Activated T-helper 1 cell treated with anti-CD3 and anti-CD28 coated beads, Interleukin-2, amount 50 U/mL, for 16 hours (primary cell): ENCODE results near the gene CSF3R.
"Not testable (repeated sequence)": the region's sequence is repeated elsewhere in the genome, so short reads cannot be mapped to it uniquely, and the experiment has no call there.

Experiments
- DNase-seq, 2 donors: peaks; one replicate each; pipeline ENCODE4 v3.0.0-alpha.2; 2020; ENCODE audit warnings: low read depth in 1 of 2, low spot score in 1 of 2

The CSF3R gene

DNA sequence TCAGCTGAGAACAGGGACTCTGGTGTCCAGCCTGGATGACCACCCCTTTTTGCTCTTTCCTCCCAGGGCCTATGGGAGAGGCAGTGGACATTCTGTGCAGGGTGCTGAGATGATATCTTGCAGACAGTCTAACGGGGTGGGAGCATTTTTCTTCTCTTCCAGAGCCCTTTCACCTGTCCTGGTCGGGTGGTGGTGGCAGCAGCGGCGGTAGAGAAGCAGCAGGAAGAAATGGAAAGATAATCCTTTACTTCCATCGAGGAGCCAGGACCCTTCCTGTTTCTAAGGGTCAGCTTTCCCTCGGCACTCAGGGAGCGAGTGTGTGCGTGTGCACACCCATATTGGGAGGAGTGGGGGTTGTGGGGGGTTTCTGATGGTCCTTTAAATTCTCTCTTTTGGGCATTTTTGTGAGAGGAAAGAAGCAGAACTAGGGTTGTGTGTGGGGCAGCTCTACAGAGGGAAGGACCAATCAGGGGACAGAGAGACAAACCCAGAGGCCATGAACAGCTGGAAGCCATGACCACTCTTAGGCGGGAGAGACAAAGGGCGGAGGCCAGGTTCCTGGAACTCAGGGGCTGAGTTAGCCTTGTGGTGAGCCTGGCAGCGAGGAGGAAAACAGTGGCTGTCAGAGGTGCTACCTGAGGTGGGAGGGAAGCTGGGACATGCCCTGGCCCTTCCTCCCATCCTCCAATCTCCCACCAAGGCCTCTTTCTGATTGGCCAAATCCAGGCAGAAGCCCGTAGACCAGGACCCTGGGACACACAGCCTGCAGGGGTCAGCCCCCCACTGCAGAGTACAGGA lies 31.2 kb upstream of the CSF3R start:
- no peak for DNase-seq

DNA sequence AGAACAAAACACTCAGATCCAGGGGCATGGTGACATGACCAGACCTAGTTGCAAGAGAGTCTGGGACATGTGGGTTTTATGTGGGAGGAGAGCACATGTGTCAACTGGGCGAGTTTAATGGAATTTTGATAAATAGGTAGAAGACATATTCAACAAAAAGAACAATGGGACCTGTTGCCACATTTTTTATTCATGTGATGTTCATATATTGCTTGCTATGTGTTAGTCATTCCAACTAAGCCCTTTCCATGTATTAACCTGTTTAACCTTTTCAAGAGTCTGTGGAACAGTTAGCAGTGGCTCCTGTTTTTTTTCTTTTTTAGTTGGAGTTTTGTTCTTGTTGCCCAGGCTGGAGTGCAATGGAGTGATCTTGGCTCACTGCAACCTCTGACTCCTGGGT lies 30.1 kb upstream of the CSF3R start:
- no peak for DNase-seq

DNA sequence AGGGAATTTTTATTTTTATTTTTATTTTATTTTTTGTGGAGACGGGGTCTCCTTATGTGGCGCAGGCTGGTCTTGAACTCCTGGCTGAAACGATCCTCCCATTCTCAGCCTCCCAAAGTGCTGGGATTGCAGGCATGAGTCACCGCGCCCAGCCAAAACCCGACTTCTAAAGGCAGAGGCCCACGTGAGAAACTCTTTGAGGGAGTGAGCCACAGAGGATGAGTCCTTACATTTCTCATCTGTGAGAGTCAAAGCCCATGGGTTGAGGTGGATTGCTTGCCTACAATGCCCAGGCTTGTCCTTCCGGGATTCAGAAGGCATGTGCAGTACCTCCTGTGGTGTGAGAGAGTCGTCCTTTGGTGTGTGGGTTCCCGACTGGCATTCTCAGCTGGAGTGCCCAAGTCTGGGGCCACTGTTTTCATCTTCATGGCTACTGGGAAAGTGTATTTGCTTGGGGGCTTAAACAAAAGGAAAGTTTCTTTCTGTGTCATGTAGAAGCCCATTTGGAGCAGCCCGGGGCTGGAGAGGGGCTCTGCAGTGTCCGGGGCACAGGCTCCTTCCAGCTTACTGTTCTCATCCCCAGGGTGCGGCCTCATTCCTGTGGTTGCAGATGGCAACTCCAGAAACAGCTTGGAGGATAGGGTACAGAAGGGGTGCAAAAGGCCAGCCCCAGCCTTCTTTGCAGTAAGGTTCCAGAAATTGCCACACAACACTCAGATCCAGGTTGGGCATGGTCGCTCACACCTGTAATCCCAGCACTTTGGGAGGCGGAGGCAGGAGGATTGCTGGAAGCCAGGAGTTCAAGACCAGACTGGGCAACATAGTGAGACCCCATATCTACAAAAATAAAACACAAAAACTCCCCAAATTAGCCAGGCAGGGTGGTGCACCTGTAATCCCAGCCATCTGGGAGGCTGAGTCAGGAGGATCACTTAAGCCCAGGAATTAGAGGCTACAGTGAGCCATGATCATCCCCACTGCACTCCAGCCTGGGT lies 29.4 kb upstream of the CSF3R start:
- no peak for DNase-seq

DNA sequence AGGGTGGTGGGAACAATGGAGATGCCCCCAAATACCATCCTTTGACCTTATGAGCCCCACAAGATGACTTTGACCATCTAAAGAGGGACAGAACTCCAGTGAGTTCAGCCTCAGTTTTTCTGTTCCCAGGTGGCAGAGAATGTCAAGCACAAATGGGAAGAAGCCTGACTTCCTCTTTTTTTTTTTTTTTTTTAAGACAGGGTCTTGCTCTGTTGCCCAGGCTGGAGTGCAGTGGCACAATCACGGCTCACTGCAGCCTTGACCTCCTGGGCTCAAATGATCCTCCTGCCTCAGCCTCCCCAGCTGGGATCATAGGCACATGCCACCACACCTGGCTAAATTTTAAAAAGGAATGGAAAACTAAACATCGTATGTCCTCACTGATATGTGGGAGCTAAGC lies 28.5 kb upstream of the CSF3R start:
- not testable (repeated sequence) for DNase-seq

DNA sequence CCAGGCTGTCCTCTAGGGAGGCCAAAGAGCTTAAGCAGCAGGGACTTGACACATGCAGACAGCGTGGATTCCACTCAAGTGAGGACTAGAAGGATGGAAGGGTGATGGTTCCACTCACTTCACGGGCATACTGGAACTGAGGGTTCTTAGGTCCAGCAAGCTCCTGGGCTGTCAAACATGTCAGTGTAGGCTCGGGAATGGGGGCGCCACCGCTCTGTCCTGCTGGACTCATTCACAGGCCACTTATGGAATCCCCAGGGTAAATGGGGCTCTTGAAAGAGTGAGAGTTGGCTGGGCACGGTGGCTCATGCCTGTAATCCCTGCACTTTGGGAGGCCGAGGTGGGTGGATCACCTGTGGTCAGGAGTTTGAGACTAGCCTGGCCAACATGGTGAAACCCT lies 27.7 kb upstream of the CSF3R start:
- no peak for DNase-seq

DNA sequence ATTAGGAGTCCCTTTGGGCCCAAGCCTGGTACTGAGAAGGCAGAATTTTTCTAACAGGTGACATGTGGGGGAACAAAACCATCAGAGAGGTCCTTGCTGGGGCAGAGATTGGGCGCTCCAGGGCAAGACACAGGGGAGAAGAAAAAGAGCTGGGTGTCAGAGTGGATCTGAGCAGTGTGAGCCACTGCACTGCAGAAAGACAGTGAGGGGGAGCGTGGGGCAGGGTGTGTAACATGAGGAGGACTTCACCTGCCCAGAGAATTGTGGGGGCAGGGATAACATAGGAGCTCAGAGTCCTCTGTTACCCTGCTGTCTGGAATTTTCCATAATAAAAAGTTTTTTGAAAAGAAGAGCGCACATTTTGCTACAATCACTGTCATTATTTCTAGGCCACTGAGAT lies 25.5 kb upstream of the CSF3R start:
- no peak for DNase-seq

DNA sequence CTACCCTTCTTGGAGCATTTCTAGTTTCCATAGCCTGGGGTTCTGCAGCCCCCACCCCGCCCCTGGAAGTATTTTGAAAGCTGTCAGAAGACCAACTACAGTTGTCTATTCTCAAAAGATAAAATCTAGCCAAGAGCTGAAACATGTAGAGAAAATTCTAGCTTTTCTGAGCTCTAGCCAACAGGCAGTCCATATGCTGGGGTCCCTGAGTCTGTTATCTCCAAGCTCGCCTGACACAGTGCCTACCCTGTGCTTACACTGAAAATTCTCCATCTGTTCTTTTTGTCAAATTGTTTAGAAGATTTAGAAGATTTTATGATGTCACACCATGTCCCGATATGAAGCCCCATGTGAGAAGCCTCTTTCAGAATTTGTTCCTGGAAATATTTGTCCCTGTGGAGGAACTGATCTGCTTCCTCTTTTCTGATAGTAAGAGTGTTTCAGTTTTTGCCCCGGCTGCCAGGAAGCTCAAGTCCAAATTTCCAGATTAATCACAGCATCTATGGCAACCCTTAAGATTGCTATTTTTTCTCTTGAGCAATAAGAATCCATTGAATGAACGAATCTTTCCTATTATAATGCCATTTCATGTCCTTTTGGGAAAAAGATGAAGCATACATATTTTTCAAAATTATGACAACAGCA lies 23.7 kb upstream of the CSF3R start:
- DNase-seq, result no peak

DNA sequence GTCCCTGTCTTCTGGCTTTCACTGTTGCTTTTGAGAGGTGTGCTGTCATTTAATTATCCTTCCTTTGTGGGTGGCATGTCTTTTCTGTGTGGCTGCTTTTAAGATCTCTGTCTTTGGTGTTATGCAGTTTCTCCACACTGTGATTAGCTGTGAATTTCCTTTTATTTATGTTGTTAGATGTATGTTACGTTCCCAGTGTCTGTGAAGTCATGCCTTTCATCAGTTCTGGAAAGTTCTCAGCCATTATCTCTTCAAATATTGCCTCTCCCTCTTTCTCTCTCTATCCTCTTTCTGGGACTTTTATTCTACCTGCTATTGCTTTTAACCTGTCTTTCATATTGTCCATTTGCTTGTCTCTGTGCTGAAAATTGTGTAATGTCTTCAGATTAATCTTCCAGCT lies 21.0 kb upstream of the CSF3R start:
- no peak for DNase-seq

DNA sequence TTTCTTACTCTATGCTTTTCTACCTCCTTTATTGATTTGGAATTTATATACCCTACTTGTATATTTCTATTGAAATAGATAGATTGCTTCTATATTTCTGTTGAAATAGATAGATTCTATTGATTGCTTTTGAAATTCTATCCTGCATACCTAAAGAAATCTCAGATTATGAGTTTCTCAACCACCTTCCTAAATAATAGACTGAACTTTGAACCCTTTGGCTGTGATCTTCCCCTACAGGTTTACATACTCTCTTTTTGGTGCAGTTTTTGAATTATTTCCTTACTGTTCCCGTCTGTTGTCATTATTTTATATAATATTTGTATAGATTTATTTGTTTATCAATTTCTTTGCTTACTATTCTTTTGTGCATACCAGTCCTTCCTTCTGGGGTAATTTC lies 20.4 kb upstream of the CSF3R start:
- no peak for DNase-seq

DNA sequence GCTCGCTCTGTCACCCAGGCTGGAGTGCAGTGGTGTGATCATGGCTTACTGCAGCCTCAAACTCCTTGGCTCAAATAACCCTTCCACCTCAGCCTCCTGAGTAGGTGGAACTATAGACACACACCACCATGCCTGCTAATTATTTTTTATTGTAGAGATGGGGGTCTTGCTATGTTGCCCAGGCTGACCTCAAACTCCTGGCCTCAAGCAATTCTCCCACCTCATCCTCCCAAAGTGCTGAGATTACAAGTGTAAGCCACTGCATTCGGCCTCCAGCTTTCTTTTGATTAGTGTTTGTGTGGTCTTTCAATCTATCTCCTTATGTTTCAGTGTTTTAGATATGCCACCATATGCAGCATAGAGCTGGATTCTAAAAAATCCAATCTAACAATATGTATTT lies 19.9 kb upstream of the CSF3R start:
- DNase-seq, result no peak

DNA sequence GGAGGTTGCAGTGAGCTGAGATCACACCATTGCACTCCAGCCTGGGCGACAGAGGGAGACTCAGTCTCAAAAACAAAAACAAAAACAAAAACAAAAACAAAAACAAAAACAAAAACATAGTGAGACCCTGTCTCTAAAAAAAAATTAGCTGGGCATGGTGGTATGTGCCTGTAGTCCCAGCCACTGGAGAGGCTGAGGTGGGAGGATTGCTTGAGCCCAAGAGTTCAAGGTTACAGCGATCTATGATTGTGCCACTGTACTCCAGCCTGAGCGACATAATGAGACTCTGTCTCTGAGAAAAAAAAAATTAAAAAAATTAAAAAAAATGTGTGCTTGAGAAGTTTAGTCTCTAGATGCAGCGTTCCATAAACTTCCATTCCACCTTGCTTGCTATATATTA lies 19.2 kb upstream of the CSF3R start:
- DNase-seq, result not testable (repeated sequence)

DNA sequence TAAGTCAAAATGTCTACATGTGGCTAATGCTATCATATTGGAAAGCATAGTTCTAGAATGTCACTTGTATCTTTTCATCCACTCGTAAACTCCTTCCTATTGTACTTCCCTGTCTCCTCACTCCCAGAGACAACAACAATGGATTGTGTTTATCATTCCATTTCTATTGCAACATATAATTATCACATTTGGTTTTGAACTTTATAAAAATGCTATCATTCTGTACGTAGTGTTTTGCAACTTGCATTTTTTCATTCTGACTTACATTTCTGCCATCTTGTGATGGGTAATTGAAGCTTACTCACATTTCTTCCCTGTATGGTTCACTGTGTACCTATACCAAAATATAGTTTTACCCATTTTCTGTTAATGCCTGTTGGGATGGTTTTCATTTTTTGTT lies 14.5 kb upstream of the CSF3R start:
- DNase-seq, result no peak

DNA sequence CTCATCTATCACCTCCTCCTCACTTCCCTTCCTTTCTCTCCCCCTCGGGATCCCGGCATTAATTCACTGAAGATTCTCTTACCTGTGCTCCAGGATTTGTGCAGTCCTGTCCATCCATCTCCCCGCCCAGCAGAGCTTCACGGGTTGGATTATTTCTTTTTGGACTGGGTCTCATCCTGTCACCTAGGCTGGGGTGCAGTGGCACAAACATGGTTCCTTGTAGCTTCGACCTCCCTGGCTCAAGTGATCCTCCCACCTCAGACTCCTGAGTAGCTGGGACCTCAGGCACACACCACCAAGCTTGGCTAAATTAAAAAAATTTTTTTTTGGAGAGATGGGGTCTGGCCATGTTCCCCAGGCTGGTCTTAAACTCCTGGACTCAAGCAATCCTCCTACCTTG lies 12.3 kb upstream of the CSF3R start:
- DNase-seq, result no peak

DNA sequence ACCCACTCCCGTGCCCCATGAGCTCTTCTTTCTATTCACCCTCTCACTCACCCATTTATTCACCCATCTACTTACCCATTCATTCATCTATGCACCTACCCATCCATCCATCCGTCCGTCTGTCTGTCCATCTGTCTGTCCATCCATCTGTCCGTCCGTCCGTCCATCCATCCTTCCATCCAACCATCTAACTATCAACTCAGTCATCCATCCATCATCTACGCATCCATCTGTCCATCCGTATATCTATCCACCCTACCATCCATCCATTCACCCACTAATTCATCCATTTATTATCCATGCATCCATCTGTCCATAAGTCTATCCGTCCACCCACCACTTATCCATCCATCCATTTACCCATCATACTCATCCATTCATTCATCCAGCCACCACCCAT lies 10.8 kb upstream of the CSF3R start:
- DNase-seq, result no peak

DNA sequence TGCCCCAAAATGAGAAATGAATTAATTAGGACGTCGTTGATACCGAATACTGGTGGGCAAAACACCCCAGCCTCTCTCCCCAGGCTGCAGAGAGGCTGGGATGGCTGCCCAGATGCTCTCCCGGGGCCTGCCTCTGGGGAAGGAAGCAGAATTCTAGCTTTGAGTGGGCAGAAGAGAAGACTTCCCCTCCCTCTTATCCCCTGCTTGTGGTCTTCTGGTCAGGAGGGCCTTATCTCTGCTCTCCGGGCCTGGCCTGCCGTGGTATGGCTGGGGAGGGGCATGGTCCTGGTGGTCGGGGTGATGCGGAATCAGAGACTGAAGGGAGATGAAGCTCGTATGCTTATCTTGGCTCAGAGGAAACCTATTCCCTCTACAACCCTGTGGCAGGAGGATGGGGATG lies 9.8 kb upstream of the CSF3R start:
- no peak for DNase-seq

DNA sequence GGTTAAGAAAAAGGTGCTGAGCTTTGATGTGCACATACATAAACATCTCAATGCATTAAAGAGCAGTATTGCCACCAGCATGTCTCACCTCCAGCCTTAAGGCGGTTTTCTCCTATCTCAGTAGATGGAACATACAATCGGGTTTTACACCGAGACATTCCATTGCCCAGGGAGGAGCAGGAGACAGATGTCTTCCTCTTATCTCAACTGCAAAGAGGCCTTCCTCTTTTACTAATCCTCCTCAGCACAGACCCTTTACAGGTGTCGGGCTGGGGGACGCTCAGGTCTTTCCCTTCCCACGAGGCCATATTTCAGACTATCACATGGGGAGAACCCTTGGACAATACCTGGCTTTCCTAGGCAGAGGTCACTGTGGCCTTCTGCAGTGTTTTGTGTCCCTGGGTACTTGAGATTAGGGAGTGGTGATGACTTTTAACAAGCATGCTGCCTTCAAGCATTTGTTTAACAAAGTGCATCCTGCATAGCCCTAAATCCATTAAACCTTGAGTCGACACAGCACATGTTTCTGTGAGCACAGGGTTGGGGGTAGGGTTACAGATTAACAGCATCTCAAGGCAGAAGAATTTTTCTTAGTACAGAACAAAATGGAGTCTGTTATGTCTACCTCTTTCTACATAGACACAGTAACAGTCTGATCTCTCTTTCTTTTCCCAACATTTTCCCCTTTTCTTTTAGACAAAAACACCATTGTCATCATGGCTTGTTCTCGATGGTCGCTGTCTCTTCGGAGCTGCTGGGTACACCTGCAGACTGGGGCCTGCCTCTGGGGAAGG lies 6.7 kb upstream of the CSF3R start:
- DNase-seq, result not testable (repeated sequence)

DNA sequence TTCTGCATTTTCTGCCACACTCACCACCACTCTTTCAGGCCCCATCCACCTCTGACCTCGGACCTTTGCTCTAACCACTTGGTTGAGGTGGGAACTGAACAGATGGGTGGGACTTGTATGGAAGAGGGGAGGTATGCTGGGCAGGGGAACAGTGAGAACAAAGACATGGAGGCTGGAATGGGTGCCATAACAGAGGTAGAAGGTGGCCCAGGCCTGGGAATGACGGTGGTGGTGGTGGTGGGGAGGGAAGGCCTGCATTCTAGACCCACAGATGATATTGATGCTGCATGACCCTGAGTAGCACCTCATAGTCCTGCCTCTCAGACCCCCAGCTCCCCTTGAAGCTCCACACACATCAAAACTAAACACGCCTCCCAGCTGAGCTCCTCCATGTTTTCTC lies 5.2 kb upstream of the CSF3R start:
- DNase-seq, result no peak

DNA sequence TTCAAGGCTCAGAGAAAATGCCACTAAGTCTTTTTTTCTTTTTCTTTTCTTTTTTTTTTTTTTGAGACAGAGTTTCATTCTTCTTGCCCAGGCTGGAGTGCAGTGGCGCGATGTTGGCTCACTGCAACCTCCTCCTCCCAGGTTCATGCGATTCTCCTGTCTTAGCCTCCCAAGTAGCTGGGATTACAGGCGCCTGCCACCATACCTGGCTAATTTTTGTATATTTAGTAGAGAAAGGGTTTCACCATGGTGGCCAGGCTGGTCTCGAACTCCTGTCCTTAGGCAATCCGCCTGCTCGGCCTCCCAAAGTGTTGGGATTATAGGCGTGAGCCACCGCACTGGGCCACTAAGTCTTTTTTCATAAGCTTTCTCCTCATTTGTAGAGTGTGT lies 4.6 kb upstream of the CSF3R start:
- DNase-seq, result not testable (repeated sequence)

DNA sequence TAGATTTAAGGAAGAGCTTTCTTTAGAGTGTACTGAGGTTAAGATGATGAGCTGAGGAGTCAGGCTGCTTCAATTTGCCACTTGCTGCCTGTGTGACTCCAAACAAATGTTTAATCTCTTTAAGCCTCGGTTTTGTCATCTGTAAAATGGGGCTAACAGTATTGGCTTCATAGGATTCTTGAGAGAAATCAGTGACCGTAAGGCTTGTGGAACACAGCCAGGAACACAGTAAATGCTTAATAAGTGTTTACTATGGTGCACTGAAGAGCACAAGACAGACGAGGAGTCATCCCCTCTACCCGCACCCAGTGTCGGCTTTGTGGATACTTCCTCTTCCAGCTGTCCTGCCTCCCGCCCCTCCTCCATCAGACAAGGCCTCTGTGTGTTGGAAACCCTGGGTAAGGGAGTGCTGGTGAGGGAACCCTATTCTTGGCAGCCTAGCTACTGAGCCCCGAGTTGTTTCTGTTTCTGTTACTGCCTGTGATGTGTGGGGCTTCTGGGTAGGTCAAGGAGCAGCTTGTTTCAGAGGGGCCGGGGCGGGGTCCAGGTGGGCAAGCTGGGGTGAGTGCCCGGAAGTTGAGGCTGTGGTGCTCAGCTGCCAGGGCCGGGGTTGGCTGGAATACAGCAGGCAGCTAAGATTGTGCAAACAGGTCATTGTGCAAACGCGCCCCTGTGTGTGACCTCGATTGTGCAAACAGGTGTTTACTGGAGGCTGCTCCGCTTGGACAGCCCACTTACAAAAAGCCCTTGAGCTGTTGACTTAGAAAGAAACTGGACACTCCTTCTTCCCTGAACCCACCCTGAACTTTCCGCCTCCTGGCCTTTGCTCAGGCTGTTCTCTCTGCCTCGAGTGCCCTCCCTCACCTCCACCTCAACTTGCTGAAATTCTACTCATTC lies 4.0 kb upstream of the CSF3R start:
- DNase-seq, result no peak

DNA sequence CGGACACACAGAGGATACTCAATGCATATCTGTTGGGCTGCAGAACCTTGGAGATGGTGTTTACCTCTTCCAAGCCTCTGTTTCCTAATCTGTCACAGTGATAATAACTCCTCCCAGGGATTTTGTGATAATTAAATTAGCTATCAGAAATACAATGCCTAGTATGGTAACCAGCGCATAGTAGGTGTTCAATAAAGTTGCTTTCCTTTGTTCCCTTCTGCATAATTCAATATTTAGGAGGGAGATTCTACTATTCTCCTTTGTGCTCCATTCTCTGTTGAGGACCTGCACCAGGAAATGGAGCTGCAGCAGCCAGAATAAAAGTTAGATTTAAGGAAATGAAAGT lies 3.4 kb upstream of the CSF3R start:
- DNase-seq, result no peak
